Activated T-cell treated with anti-CD3 and anti-CD28 coated beads for 24 hours (primary cell): ENCODE results near the gene DOCK11.
"Not testable (repeated sequence)": the region's sequence is repeated elsewhere in the genome, so short reads cannot be mapped to it uniquely, and the experiment has no call there.

Experiments
- DNase-seq: peaks from one replicate; pipeline ENCODE4 v3.0.0-alpha.2; 2020; ENCODE audit warnings: low read depth

DOCK11 gene

DNA sequence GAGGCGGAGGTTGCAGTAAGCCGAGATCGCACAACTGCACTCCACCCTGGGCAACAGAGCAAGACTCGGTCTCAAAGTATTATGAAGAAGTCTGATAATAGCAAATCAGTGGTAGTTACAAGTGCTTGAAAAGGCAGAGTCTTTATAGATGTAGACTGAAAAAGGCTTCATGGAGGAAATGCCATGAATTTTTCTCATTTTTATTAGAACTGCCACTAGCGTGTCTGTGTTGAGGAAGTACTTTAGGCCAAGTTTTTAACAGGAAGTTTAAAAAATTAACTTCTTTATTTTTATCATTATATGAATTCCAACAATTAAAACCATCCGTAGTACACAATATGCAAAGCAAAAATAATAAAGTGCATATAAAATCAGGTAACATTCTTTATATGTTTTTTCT, 199.0 kb downstream of the DOCK11 start:
- no peak for DNase-seq

- no peak for DNase-seq
Observed at GRCh38 chrX:118698516-118699170, 203.0 kb downstream of the DOCK11 start.

DNA sequence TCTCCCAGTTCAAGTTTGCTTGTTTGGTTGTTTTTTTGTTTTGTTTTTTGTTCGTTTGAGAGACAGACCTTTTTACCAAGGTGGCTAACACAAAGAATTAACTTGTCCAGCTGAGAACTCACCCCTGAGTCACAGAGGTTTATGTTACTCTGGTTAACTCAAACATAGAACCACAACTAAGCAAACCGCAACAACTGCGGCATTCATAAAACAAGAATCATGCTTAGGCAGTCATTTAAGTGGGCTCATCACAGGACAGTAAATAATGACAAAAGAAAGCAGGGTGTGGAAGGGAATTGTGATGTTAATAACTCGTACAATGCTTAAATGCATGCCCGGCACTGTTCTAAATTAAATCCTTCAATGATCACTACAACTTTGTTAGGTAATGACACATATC, 207.1 kb downstream of the DOCK11 start:
- no peak for DNase-seq

DNA sequence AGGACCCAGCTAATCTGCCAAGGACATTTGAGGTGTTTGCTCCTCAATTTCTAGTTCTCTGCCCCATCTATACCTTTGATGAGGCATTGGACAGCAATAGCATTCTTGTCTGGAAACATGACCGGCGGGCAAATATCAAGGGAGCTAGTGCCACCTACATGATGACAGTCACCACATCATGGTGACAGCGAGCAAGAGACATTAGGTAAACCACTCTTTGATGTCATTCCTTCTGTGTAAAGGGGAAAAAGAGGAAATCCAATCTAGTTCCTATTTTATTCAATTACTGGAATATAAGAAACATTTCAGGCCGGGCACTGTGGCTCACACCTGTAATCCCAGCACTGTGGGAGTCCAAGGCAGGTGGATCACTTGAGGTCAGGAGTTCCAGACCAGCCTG, 211.1 kb downstream of the DOCK11 start:
- no peak for DNase-seq

DNA sequence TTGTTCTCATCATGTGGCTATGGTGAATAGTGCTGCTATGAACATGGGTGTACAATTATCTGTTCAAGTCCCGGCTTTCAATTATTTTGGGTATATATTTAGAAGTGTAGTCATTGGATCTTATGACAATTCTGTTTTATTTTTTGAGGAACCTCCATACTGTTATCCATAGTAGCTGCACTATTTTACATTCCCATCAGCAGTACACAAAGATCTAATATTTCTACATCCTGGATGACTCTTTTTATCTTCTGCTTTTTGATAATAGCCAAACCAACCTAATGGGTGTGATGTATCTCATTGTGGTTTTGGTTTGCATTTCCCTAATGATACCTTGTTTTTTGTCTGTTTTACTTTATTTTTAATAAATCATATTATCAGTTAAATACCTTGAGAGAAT, 218.9 kb downstream of the DOCK11 start:
- no peak for DNase-seq

- DNase-seq, result not testable (repeated sequence)
Observed at GRCh38 chrX:118715917-118716316, 220.3 kb downstream of the DOCK11 start.

GRCh38 chrX:118716833-118717232, 221.2 kb downstream of the DOCK11 start:
- DNase-seq, result not testable (repeated sequence)

- no peak for DNase-seq
Observed at GRCh38 chrX:118717678-118718391, 222.2 kb downstream of the DOCK11 start.

DNA sequence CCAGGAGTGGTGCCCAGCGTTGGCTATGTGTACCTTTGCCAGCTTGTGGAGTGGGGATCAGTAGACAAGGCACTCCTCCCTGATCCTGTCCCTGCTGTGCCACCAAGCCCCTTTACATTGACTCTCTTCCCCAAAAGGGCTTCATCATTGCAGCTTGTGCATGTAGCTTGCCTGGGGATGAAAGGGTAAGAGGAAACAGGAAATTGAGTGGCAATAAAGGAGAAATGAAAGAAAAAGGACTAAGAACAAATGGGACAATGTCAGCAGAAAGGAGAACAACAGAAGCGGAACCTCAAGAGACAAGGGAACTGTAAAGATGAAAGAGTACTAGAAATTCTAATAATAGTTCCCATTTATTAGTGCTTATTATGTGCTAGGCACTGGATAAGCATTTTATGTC, 223.1 kb downstream of the DOCK11 start:
- DNase-seq, result no peak

DNA sequence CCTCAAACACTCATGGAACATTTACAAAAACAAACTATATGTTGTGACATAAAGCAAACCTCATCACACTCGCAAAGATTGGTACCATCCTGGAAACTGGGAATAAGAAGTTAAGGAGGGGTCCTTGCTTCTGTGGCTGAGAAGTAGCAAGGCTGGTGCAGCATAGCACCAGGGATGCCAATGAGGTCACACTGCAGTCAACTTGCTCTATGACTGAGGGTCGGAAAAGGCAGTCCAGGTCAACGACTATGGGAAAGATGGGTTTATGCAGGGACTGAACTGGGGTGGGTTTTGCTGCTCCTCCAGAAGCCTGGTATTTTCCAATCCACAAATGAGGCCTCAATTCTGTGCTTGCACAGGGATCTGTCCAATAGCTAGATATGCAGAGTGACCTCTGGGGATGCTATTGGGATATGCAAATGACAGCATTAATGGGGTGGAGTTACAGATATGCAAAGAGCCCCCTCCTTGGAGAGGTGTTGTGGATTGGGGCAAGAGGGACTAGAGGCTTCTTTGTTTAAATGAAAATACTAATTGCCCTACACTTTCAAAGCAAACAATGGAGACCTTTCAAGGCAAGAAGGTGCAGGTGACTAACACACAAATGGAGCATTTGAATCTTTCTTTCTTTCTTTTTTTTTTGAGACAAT, 224.6 kb downstream of the DOCK11 start:
- DNase-seq, result no peak

DNA sequence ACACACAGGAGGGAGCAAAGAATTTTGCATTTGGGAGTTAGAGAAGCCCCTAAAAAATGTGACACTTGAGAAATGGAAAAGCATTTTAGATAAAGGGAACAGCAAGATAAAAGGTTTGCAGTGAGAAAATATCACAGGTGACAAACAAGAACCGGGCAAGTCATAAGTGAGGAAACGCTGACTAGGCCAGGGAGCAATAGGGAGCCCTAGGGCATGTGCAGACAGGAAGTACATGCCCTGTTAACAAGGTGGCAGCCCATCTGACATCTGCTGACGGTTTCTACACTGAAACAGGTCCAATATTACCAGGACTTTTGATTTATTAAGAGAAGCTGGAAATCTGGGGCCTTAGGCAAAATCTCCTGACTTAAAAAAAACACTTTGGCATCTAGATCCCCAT, 227.8 kb downstream of the DOCK11 start:
- DNase-seq, result no peak

DNA sequence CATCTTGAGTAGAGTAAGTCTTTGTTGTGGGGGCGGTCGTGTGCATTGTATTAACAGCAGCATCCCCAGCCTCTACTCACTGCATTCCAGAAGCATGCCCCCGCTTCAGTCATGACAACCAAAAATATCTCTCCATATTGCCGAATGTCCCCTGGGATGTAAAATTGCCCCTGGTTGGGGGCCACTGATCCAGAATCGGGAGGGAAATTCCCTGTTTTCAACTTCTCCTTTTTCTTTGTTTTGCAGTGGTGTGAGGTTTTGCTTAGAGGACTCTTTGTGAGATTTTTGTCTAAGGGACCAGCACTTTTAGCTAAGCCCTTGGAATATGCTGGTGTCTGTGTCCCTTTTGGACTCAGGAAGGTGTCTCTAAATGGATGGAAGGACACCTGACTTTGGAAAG, 228.8 kb downstream of the DOCK11 start:
- DNase-seq, result no peak

DNA sequence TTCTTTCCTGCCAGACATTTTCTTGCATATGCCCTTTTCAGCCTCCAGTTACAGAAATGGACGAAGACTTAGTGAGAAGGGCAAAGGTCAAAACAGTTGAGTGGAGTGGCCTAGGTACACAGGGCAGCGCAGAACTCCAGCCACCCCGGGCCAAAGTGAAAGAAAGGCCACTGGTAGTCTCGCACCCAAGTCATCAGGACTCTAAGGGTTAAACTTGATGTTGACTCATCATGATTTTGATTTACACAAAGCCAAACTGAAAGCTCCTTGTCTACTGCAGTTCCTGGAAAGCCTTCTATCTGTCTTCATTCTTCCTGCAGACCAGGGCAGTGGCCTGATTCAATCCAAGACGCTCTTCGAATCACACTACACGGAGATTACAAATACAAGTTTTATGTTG, 229.2 kb downstream of the DOCK11 start:
- DNase-seq, result no peak

GRCh38 chrX:118726396-118726795, 230.8 kb downstream of the DOCK11 start:
- DNase-seq, result no peak

DNA sequence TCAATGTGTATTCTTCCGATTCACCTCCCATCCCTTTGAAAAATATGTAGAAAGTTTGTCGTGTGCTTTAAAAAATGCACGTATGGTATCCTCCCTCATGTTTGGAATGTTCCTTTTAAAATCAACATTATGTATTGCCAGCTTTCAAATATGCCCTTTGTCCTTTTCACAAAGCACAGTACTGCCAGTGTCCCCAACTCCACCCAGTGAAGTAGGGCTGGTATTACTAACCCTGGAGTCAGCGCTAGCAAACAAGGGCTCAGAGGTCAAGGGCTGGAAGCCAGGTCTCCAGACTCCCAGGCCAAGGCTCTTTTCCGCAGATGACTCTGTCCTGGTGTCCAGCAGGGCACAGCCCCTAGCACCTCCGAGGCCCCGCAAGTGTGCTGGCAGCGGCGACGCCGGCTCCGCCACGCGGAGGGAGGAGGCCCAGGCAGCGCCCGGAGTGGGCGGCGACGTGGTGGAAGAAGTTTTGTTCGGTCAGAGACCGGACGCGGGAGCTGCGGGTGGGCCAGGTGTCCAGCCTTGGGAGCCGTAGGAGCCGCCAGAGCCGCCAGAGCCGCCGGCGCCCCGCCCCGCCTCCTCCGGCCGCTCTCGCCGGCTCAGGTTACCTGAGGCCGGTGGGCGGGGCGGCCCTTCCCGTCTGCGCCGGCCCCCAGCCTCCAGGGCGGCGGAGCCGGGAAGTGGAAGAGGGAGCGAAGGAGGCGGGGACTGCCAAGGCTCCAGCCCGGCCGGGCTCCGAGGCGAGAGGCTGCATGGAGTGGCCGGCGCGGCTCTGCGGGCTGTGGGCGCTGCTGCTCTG, 231.5 kb downstream of the DOCK11 start, which contains the start of gene IL13RA1:
IL13RA1 (plus strand) TSS at position 720 of the 799 bp plus-strand sequence; CDS start at position 753, 33 bp downstream.
- DNase-seq, result no peak

GRCh38 chrX:118727686-118728339, 232.2 kb downstream of the DOCK11 start:
- no peak for DNase-seq

- no peak for DNase-seq
Observed at GRCh38 chrX:118729042-118729652, 233.5 kb downstream of the DOCK11 start.

GRCh38 chrX:118730500-118731247, 235.1 kb downstream of the DOCK11 start:
- DNase-seq, result no peak

GRCh38 chrX:118732551-118732950, 236.9 kb downstream of the DOCK11 start:
- not testable (repeated sequence) for DNase-seq

GRCh38 chrX:118734909-118735308, 239.3 kb downstream of the DOCK11 start:
- no peak for DNase-seq
